Activated CD8-positive, alpha-beta memory T cell treated with anti-CD3 and anti-CD28 coated beads, Interleukin-2, amount 50 U/mL, for 4 hours (primary cell): ENCODE results near the gene CANT1.
"Not testable (repeated sequence)": the region's sequence is repeated elsewhere in the genome, so short reads cannot be mapped to it uniquely, and the experiment has no call there.

Source experiments
- DNase-seq: peaks from one replicate; pipeline ENCODE4 v3.0.0-alpha.2; 2020

The CANT1 gene

DNA sequence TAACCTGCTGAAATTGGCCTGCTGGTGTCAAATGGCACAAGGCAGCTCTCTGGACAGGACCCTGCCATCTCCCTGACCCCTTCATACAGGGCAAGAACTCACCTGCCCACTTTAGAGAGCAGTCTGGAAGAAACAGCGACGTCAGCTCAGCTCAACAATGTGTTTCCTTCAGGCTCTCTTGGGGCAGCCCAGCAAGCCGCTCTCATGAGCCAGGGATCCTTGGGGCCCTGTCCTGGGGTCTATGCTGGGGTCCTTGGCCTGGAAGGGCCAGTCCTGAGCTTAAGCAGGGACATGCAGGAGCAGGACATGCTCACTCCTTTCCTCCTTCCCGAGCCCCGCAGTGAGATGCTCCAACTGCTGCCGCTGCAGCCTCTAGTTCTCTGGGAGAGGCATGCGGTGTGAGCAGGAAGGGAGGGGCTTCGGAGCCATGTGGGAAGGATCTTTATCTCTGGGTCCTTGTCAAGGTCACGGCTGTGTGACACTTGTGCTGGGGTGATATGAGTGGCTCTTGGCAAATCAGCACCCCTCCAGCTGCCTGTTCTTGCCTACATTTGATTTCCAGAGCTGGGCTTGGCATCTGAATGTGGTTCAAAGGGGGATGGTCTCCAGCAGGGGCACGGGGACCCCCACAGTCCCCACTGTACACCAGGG lies 17.8 kb upstream of the CANT1 start:
- DNase-seq, result no peak

DNA sequence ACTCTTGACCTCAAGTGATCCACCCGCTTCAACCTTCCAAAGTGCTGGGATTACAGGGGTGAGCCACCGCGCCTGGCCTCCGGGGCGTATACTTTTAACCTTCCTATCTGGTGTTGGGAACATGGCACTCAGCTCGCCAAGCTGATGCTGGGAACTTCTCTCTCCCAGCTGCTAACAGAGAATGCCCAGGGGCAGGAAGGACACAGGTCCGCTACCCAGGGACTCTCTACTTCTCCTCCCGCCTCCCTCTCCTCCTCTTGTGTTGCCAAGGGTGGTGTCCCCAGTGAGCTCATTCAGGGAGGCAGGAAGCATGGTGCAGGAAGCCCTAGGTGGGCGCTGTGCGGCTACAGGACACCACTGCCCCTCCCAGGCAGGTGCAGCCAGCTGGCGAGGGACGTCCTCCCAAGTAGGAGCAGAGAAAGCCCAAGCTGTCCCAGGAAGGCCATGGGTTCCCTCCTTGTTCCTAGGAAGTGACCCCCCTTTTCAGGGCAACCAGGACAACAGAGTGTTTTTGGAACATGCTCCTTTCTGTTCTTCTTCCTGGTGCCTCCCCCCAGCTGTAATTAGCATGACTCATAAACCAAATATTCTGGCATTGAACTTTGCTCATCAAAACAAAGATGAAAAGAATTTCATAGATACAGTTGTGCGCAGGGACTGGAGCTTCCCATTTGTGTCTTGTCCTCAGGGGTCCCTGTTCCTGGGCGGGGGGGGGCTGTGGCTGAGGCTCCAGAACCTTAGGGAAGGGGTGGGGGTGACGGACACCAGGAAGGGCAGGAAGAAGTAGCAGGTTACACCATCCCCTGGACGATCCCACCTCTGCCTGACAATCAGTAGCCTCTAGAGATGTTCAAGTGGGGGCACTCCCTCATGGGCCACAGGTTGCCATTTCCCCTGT lies 17.1 kb upstream of the CANT1 start:
- no peak for DNase-seq

DNA sequence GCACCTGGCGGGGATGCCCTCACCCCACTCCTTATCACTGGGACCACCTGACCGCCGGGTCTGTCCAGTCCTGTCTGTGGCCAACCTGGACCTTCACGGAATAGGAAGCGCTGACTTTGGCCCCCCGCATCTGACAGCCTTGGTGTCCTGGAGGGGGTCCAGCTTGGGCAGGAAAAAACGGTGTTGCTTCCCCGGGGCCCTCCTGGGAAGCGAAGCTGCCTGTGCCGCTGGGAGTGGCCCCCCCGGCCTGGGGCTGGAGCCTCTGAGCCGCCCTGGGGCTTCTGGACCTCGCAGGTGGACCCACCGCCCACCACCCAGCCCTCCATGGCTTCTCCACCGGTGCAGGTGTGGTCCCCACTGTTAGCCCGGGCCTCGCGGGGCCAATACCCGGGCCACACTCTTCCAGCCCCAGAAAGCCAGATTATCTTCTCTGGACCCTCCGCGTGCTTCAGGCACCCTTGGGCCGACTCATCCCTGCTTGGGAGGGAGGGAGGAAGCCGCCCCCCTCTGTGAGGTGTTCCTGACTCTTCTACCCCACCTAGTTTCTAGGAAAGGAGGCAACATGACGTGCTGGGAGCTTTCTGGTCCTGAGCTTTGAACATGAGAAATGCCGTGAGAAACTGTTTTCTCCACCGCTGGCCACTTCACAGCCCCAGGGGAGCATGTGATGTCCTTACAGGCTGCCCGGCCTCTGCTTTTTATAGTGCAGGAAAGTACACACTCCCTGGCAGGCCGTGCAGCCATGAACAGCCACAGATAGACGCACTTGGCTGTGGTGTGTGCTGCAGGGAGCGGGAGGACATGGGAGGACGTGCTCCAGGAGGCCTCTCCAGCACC lies 15.6 kb upstream of the CANT1 start:
- DNase-seq, result no peak

DNA sequence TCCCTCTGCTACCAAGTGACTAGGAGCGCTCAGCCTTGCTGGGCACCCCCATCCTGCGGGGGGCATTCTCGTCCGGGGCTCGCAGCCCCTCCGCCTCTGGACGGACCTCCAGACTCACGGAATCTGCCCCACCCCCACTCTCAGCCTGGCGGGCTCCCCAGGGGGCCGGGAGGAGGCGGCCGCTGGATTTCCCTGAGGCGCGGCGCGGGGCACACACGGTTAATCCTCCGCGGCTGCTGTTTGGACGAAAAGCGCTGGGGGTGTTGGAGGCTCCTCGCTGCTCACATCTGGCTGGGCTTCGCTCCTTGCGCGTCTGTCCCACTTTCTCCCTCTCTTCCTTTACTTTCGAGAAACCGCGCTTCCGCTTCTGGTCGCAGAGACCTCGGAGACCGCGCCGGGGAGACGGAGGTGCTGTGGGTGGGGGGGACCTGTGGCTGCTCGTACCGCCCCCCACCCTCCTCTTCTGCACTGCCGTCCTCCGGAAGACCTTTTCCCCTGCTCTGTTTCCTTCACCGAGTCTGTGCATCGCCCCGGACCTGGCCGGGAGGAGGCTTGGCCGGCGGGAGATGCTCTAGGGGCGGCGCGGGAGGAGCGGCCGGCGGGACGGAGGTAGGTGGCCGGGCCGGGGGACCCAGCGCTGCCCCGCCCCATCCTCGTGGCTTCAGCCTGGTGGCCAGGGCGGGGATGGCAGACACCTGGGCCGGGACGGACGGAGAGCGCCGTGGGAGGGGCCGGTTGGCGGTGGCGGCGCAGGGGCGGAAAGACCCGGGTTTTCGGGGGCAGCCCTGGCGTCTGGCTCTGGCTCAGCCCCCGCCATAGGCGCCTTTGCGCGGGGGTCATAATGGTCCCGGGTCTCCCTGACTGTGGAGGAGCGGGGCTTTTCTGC lies 14.6 kb upstream of the CANT1 start, which contains the start of gene C1QTNF1:
C1QTNF1 (plus strand) TSS at position 284 of the 886 bp plus-strand sequence. CDS start 19,800 bp downstream, outside the sequence.
- DNase-seq, result no peak

DNA sequence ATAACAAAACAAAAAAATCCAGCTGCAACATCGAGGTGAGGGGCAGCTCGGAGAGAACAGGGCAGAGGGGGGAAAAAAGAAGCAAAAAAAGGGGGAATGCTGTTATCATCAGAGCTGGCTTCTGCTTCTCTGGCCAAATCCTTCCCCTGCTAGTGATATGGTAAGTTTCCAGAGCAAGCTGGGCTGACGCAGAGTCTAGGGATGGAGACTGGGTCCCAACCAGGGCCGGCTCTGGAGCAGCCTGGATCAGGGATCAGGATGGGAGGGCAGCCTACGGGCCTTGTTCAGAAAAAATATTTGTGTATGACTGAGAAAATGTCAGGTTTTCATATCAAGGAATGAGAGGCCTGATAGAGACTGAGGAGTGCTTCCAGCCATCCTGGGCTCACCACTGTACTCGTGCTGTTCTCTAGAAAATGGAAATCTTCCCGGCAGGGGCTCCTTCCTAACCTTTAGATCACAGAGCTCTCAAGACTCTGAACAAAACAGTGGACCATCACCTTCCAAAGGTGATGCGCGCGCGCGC lies 13.7 kb upstream of the CANT1 start:
- no peak for DNase-seq

DNA sequence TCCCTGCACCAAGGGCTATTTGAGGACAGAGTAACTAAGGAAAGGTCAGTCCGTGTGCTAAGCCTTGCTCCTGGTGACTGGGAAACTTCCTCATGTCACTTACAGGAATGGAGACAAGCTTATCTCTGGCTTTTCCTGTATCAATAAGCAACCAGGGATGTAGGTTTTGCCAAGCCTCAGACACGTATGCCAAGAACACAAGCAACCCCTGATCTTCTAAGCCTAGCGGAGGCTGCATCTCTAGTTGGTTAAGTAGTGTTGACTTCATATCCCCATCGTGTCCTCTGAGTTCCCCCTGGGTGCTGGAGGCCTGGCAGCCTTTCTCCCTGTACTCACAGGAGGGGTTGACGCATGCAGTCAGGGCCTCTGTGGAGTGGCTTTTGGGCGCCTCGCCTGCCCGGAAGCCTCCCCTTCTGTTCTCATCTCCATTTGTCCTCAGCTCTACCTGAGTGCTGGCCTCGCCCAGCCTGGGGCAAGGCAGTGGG lies 13.0 kb upstream of the CANT1 start:
- no peak for DNase-seq

DNA sequence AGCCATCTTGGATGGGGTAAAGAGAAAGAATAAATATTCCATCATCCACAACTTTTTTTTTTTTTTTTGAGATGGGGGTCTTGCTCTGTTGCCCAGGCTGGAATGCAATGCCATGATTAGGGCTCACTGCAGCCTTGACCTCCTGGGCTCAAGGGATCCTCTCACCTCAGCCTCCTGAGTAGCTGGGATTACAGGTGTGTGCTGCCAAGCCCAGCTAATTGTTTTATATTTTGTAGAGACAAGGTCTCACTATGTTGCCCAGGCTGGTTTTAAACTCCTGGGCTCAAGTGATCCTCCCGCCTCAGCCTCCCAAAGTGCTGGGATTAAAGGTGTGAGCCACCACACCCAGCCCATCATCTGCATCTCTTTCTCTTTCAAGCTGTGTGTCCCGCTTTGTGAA lies 12.4 kb upstream of the CANT1 start:
- not testable (repeated sequence) for DNase-seq

GRCh38 chr17:79020631-79021301 lies 11.2 kb upstream of the CANT1 start:
- DNase-seq, result no peak

DNA sequence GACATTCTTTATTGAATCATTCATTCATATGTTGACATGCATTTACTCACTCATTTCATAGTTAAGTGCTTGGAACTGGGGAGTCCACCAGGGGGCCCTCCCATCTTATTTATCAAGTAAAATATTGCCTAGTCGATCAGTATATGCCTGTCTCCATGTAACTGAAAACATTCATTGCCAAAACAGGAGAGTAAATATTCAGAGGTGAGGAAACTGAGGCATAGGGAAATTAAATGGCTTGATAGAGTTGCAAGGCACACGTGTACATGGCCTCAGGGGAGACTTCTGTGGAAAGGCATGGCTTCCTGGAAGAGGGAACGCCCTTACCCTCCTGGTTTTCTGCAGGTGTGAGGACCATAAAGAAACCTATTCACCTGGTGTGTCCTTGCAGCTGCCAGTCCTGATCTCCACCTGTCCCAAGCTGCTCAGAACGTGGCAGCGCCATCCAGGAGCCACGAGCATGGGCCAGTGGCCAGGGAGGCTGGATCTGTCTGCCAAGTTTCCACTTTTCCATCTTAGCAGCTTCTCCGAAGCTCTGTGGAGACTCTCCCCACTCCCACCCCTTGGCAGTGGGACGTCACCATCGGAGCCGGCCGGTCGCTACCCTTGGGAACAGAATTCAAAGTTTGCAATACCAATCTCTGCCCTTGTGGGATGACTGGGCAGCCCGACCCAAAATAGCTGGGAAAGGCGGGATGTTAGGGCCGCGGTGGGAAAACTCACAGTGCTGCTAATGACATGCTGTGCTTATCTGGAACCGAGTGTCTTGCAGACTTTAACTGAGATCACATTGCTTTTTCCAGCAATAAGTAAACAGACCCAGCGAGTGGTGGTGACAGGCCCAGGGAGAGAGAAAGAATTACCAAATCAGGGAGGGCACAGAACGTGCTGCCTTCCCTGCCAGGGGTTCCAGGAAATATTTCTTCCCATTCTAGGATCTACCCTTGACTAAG lies 10.3 kb upstream of the CANT1 start:
- DNase-seq, result peak; percentile 54

GRCh38 chr17:79019261-79019631 lies 9.7 kb upstream of the CANT1 start:
- no peak for DNase-seq

- no peak for DNase-seq
Measured at GRCh38 chr17:79018370-79018695, 8.8 kb upstream of the CANT1 start.

GRCh38 chr17:79017546-79018369 lies 8.2 kb upstream of the CANT1 start:
- DNase-seq, result no peak

DNA sequence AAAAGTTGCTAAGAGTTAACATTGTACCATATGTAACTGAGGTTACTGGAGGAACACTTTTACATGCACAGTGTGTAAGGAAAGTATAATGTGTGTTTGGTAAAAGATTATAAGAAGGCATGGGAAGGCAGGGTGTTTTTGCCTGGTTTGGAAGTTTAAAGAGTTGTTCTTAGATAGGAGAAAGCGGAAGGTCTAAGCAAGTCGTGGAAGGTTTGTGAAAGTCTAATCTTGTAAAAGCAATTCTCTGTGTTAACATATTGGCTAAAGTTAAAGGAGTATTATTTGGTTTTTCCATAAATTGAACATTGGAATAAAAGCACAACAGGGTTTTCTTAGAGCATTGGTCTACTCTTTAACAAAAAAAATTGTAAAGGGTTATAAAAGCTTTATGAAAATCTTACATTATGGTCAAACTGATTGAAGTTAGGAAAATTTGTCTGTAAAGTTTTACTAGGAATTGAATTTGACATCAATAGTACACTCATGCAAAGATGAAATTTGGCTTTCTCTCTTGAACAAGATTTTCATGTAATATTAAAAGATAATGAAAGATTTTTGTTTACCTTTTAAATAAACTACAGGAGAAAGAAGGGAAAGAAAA lies 4.7 kb upstream of the CANT1 start:
- DNase-seq, result no peak

GRCh38 chr17:79012563-79013134 lies 3.1 kb upstream of the CANT1 start:
- DNase-seq, result no peak

DNA sequence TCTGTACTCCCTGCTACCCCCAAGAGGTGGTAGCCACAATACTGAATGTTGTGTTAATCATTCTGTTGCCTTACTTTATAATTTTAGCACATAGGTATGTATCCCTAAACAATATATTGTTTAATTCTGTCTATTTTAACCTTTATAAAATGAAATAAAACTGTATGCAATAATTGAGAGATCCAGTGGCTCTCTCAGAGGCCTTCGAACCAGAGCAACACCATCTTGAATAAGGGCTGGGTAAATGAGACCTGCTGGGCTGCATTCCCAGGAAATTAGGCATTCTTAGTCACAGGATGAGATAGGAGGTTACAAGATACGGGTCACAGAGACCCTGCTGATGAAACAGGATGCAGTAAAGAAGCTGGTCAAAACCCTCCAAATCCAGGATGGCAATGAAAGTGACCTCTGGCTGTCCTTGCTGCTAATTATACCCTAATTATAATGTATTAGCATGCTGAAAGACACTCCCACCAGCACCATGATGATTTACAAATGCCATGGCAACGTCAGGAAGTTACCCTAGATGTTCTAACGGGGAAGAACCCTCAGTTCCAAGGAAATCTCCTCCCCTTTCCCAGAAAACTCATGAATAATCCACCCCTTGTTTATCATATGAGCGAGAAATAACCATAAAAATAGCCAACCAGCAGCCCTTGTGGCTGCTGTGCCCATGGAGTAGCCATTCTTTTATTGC lies 2.0 kb upstream of the CANT1 start:
- DNase-seq, result no peak

- no peak for DNase-seq
Measured at GRCh38 chr17:79010304-79010646, 711 bp upstream of the CANT1 start.

- no peak for DNase-seq
Measured at GRCh38 chr17:79008666-79009387, 737 bp downstream of the CANT1 start.
